Naive thymus-derived CD4-positive, alpha-beta T cell (primary cell): Measurements from ENCODE around the gene KIF20B. TPM values are rescaled to one million over a fixed set of nuclear protein-coding genes. Genes with fewer than 3 reads are reported as not detected.

Experiments used
- ATAC-seq: fragments of 150-1000 bp; cut with Tn5 transposase; 2 replicates; pipeline ENCODE4 v1.10.0; 2021; ENCODE audit warnings: mild to moderate bottlenecking, moderate library complexity
- CTCF ChIA-PET: fragments of 350-600 bp; sonication (Branson Sonifier 250); formaldehyde crosslinking; loops from one replicate; lab custom pipeline; 2021; ENCODE audit warnings: antibody characterized with exemption; lab: Charles Lee
- POLR2A ChIA-PET: fragments of 350-600 bp; sonication (Branson Sonifier 250); formaldehyde crosslinking; loops from one replicate; lab custom pipeline; 2021; ENCODE audit warnings: antibody characterized with exemption, inconsistent platforms; lab: Charles Lee
- DNase-seq, 9 donors: peaks; one replicate each; pipeline versions ENCODE4 v3.0.0 to v3.0.0-alpha.2; 2020 to 2022; ENCODE audit warnings: mixed read lengths in 1 of 9
- H3K27ac ChIP-seq: one replicate; pipeline ENCODE4 v1.7.0; 2013; ENCODE audit warnings: mild to moderate bottlenecking, low read depth, low read length, moderate library complexity
- H3K27me3 ChIP-seq, 2 donors: one replicate each; pipeline ENCODE4 v1.7.0; 2013; ENCODE audit warnings: low read length in 2 of 2, mild to moderate bottlenecking in 2 of 2, moderate library complexity in 2 of 2; ENCODE audit not compliant: control insufficient read depth in 2 of 2, insufficient read depth in 2 of 2
- H3K36me3 ChIP-seq, 3 experiments: 1 replicate in 2 of 3; 2 replicates in 1 of 3; pipeline ENCODE4 v1.7.0; 2013; ENCODE audit warnings: low read length in 3 of 3, mild to moderate bottlenecking in 3 of 3, moderate library complexity in 1 of 3; ENCODE audit not compliant: insufficient read depth in 3 of 3, control insufficient read depth in 2 of 3
- H3K4me1 ChIP-seq, 2 donors: one replicate each; pipeline ENCODE4 v1.7.0; 2013; ENCODE audit warnings: low read length in 2 of 2, mild to moderate bottlenecking in 2 of 2, moderate library complexity in 1 of 2; ENCODE audit not compliant: control insufficient read depth in 2 of 2, insufficient read depth in 2 of 2
- H3K4me3 ChIP-seq: 2 replicates; pipeline ENCODE4 v1.7.0; 2013; ENCODE audit warnings: mild to moderate bottlenecking, low read length
- H3K9me3 ChIP-seq, 3 experiments: 1 replicate in 2 of 3; 2 replicates in 1 of 3; pipeline ENCODE4 v1.7.0; 2013; ENCODE audit warnings: low read length in 3 of 3; ENCODE audit not compliant: control insufficient read depth in 2 of 3
- H3K27ac Mint-ChIP-seq, 9 donors: one replicate each; pipeline ENCODE4 v1.8.0; 2020 to 2022; ENCODE audit warnings: mixed read lengths in 9 of 9, mild to moderate bottlenecking in 8 of 9, moderate library complexity in 5 of 9, inconsistent platforms in 2 of 9
- H3K27me3 Mint-ChIP-seq, 5 donors: one replicate each; pipeline ENCODE4 v1.8.0; 2021 to 2022; ENCODE audit warnings: mixed read lengths in 5 of 5, mild to moderate bottlenecking in 1 of 5
- H3K36me3 Mint-ChIP-seq, 5 donors: one replicate each; pipeline ENCODE4 v1.8.0; 2020 to 2022; ENCODE audit warnings: mixed read lengths in 5 of 5, mild to moderate bottlenecking in 3 of 5, inconsistent platforms in 1 of 5
- H3K4me1 Mint-ChIP-seq, 7 donors: one replicate each; pipeline ENCODE4 v1.8.0; 2020 to 2022; ENCODE audit warnings: mixed read lengths in 7 of 7, mild to moderate bottlenecking in 3 of 7, inconsistent platforms in 1 of 7
- H3K4me3 Mint-ChIP-seq, 10 donors: one replicate each; pipeline ENCODE4 v1.8.0; 2020 to 2022; ENCODE audit warnings: mild to moderate bottlenecking in 10 of 10, mixed read lengths in 10 of 10, moderate library complexity in 6 of 10, inconsistent platforms in 2 of 10
- H3K9me3 Mint-ChIP-seq, 11 donors: one replicate each; pipeline ENCODE4 v1.8.0; 2020 to 2022; ENCODE audit warnings: mixed read lengths in 11 of 11, mild to moderate bottlenecking in 4 of 11, inconsistent platforms in 1 of 11, moderate library complexity in 1 of 11
- intact Hi-C, 2 donors: fragments of 100-400 bp; cut with micrococcal nuclease; formaldehyde crosslinking; loops; one replicate each; pipeline ENCODE4 v1.15.1; 2023
- polyA plus RNA-seq, 2 donors: library from polyadenylated mRNA; unstranded; fragments of 300-500 nt; fragmentation: Illumina TruSeq; gene quantifications; one replicate each; pipeline ENCODE4 v1.2.3, GENCODE V29; 2021
- total RNA-seq, 6 experiments: library from RNA in 5 of 6; stranded (reverse) in 5 of 6; gene quantifications; 1 replicate in 5 of 6; 2 replicates in 1 of 6; pipeline ENCODE4 v1.2.3 and lab custom pipeline; 2021 to 2026

The KIF20B gene
- total and polyA plus RNA-seq, 7 experiments from 2014 or later, result 14.5 to 49.0 (median 20.1) TPM

DNA sequence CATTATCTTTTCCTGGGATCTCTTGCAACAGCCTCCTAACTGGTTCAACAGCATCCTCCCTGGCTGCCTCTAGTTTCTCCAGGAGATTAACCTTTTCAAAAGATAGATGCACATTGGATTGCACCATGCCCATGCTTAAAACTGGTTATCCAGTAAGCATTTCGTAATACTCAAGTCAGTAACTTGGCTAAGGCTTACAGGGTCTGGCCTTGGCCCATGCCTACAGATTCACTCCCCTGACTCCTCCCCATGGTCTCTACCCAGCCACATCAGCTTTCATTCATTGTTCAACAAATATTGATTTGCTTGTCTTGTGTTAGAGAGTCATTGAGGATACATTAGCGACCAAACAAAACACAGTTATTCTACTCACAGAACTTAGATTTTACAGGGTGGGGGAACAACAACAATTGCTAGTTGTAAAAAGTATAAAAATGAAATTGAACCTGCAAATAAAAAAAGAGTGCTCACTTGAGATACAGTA lies 1.8 kb upstream of the KIF20B start:
- Histone ChIP-seq H3K4me3 (no peak overlapping the region), H3K27ac (no peak overlapping the region), H3K9me3 (no peaks in the 10 kb centered on the region), H3K4me1 (peaks cover 8 to 11% of the 10 kb centered on the region in 2 donors), H3K36me3 (no peaks in the 10 kb centered on the region), H3K27me3 (no peaks in the 10 kb centered on the region)
- peaks cover 0 to 6% (median 0%) of the 10 kb centered on the region in 5 donors for H3K36me3 Mint-ChIP-seq
- peaks cover 0 to 2% (median 0%) of the 10 kb centered on the region in 11 donors for H3K9me3 Mint-ChIP-seq
- intact Hi-C loops, result loop anchor here (2.0 to 10.0 kb wide), 14 partner anchors 39 to 1882 kb away; partner anchors contain the start of genes ATAD1 (in 2 of the 2), FAS (in 1 of the 2), HECTD2 (in 1 of the 2) and HTR7 (in 1 of the 2)
- H3K4me1 Mint-ChIP-seq, result peaks cover 16 to 38% (median 31%) of the 10 kb centered on the region in 7 donors
- ATAC-seq, result no peak
- H3K4me3 Mint-ChIP-seq, result peak overlapping the region; percentile 13 to 99 (median 60)
- ChIA-PET CTCF (no interaction called here), POLR2A (no interaction called here)
- H3K27me3 Mint-ChIP-seq, result no peaks in the 10 kb centered on the region
- peak overlapping the region in 1 of 9 donors; percentile 51 for H3K27ac Mint-ChIP-seq
- no peak for DNase-seq

DNA sequence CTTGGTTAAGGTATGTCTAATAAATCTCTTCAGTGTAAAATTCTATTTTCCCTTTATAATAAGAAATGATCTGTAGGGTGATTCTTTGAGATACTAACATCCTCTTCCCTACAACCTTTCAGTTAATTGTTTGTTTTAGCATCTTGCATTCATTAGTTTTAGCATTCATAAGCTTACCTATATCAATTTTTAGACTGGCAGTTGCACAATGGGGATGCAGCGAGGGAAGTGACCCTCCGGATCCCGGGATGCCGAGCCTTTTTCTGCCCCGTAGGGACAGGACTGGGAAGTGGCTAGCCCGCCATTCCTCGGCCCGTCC lies 508 bp upstream of the KIF20B start:
- no peak for DNase-seq
- H3K4me1 ChIP-seq, result peaks cover 8 to 11% of the 10 kb centered on the region in 2 donors
- peak overlapping the region; percentile 92 for H3K4me3 ChIP-seq
- Mint-ChIP-seq H3K36me3 (peaks cover 0 to 14% (median 0%) of the 10 kb centered on the region in 5 donors), H3K27ac (peak overlapping the region; percentile 93 to 99 (median 97)), H3K4me1 (peaks cover 16 to 45% (median 36%) of the 10 kb centered on the region in 7 donors), H3K4me3 (peak overlapping the region; percentile 94 to 100 (median 98)), H3K9me3 (peaks cover 0 to 2% (median 0%) of the 10 kb centered on the region in 11 donors), H3K27me3 (no peaks in the 10 kb centered on the region)
- intact Hi-C loops, result loop anchor here (1.0 to 10.0 kb wide), 26 partner anchors 38 to 1884 kb away; partner anchors contain the start of genes ATAD1 (in 2 of the 2), IFIT5 (in 2 of the 2), RPP30 (in 2 of the 2) and FAS (in 1 of the 2)
- no peak for ATAC-seq
- CTCF ChIA-PET, result interaction anchor here (0.6 kb wide), 1 partner anchor 1164 kb away, joined by 3 read pairs; no protein-coding TSS in a partner anchor
- H3K9me3 ChIP-seq, result no peaks in the 10 kb centered on the region
- H3K36me3 ChIP-seq, result no peaks in the 10 kb centered on the region
- H3K27me3 ChIP-seq, result no peaks in the 10 kb centered on the region
- H3K27ac ChIP-seq, result peak overlapping the region; percentile 76
- POLR2A ChIA-PET, result interaction anchor here (0.6 to 1.7 kb wide), 10 partner anchors 11 to 878 kb away, joined by 3 to 13 read pairs (median 4); partner anchors contain the start of genes FAS, IFIT5 and LIPA

GRCh38 chr10:89702121-89702480 lies 711 bp downstream of the KIF20B start:
- Histone ChIP-seq H3K27ac (peak overlapping the region; percentile 76), H3K27me3 (no peaks in the 10 kb centered on the region), H3K36me3 (no peaks in the 10 kb centered on the region), H3K4me1 (peaks cover 8 to 11% of the 10 kb centered on the region in 2 donors), H3K4me3 (peak overlapping the region; percentile 92), H3K9me3 (no peaks in the 10 kb centered on the region)
- peak in 1 of 9 donors; percentile 23 for DNase-seq
- Mint-ChIP-seq H3K36me3 (peaks cover 0 to 20% (median 0%) of the 10 kb centered on the region in 5 donors), H3K4me1 (peaks cover 25 to 54% (median 44%) of the 10 kb centered on the region in 7 donors), H3K9me3 (peaks cover 0 to 2% (median 0%) of the 10 kb centered on the region in 11 donors), H3K27ac (peak overlapping the region; percentile 93 to 99 (median 97)), H3K4me3 (peak overlapping the region; percentile 94 to 100 (median 98)), H3K27me3 (no peaks in the 10 kb centered on the region)
- intact Hi-C loops, result loop anchor here (5.0 to 10.0 kb wide), 9 partner anchors 620 to 1885 kb away; partner anchors contain the start of genes ATAD1 (in 1 of the 2), FAS (in 1 of the 2), HECTD2 (in 1 of the 2) and HTR7 (in 1 of the 2)
- no peak for ATAC-seq
- ChIA-PET POLR2A (interaction anchor here (1.5 to 1.7 kb wide), 3 partner anchors 9 to 32 kb away, joined by 3 to 6 read pairs (median 3); no protein-coding TSS in a partner anchor), CTCF (interaction anchor here (0.9 kb wide), 1 partner anchor 12 kb away, joined by 4 read pairs; no protein-coding TSS in a partner anchor)

DNA sequence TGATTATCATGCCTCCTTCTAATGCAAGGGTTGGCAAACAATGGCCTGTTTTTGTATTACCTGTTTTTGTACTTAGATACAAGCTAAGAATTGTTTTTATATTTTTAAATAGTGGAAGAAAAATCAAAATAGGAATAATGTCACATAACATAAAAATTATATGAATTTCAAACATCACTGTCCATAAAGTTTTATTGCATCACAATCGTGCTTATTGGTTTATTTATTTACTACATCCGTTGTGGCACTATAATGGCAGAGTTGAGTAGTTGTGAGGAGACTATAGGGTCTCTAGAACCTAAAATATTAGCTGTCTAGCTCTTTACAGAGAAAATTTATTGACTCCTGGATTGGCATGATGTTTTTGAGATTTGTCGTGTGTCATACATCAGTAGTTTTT lies 4.1 kb downstream of the KIF20B start:
- Mint-ChIP-seq H3K27me3 (no peaks in the 10 kb centered on the region), H3K36me3 (peaks cover 0 to 26% (median 0%) of the 10 kb centered on the region in 5 donors), H3K9me3 (peaks cover 0 to 2% (median 0%) of the 10 kb centered on the region in 11 donors), H3K27ac (peak overlapping the region in 1 of 9 donors; percentile 38), H3K4me3 (peak overlapping the region in 1 of 10 donors; percentile 63), H3K4me1 (peaks cover 17 to 56% (median 38%) of the 10 kb centered on the region in 7 donors)
- Histone ChIP-seq H3K9me3 (no peaks in the 10 kb centered on the region), H3K27me3 (no peaks in the 10 kb centered on the region), H3K4me1 (peaks cover 8 to 11% of the 10 kb centered on the region in 2 donors), H3K27ac (no peak overlapping the region), H3K36me3 (no peaks in the 10 kb centered on the region), H3K4me3 (no peak overlapping the region)
- ChIA-PET CTCF (no interaction called here), POLR2A (interaction anchor here (0.6 kb wide), 1 partner anchor 296 kb away, joined by 3 read pairs; no protein-coding TSS in a partner anchor)
- DNase-seq (no peak), ATAC-seq (no peak)
- intact Hi-C loops, result loop anchor here in 1 of 2 donors (10.0 kb wide), 2 partner anchors 1321 to 1329 kb away; no protein-coding TSS in a partner anchor

DNA sequence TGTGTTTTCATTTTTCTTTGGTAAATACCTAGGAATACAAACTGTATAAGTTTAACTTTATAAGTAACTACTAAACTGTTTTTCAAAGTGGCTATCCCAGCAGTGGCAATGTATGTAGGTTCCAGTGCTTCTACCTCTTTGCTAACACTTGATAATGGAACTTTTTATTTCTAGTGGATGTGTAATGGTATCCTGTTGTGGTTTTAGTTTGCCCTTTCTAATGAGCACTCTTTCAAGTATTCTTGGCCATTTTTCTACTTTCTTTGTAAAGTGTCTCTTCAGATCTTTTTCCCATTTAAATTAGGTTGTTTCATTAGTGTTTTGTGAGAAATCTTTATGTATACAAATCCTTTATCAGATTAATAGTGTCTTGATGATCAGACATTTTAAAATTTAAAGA lies 4.6 kb downstream of the KIF20B start:
- intact Hi-C loops, result loop anchor here in 1 of 2 donors (10.0 kb wide), 2 partner anchors 1321 to 1329 kb away; no protein-coding TSS in a partner anchor
- H3K9me3 Mint-ChIP-seq, result peaks cover 0 to 2% (median 0%) of the 10 kb centered on the region in 11 donors
- no peak for DNase-seq
- peak overlapping the region in 1 of 9 donors; percentile 66 for H3K27ac Mint-ChIP-seq
- Histone ChIP-seq H3K27ac (no peak overlapping the region), H3K4me3 (no peak overlapping the region), H3K36me3 (no peaks in the 10 kb centered on the region), H3K27me3 (no peaks in the 10 kb centered on the region), H3K9me3 (no peaks in the 10 kb centered on the region), H3K4me1 (peaks cover 8 to 11% of the 10 kb centered on the region in 2 donors)
- POLR2A ChIA-PET, result no interaction called here
- peaks cover 0 to 28% (median 5%) of the 10 kb centered on the region in 5 donors for H3K36me3 Mint-ChIP-seq
- H3K27me3 Mint-ChIP-seq, result no peaks in the 10 kb centered on the region
- no peak for ATAC-seq
- CTCF ChIA-PET, result no interaction called here
- H3K4me1 Mint-ChIP-seq, result peaks cover 11 to 55% (median 33%) of the 10 kb centered on the region in 7 donors
- peak overlapping the region in 1 of 10 donors; percentile 55 for H3K4me3 Mint-ChIP-seq

DNA sequence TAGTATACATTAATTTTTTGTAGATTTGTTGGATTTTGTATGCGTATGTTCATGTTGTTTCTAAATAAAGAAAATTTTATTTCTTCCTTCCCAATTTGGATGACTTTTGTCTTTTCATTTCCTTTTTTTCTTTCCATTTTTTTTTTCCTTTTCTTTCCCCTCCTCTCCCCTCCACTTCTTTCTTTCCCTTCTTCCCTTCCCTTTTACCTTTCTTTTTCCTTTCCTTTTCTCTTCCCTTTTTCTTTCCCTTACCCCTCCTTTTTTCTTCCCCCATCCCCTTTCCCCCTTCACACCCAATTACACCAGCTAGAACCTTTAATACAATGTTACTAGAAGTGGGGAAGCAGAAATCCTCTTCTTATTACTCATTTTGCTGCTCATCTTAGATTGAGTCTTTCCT lies 6.0 kb downstream of the KIF20B start:
- CTCF ChIA-PET, result no interaction called here
- Mint-ChIP-seq H3K27me3 (no peaks in the 10 kb centered on the region), H3K36me3 (peaks cover 3 to 30% (median 10%) of the 10 kb centered on the region in 5 donors), H3K27ac (peak overlapping the region in 1 of 9 donors; percentile 46), H3K9me3 (no peaks in the 10 kb centered on the region), H3K4me3 (peak overlapping the region in 1 of 10 donors; percentile 2), H3K4me1 (peaks cover 10 to 54% (median 21%) of the 10 kb centered on the region in 7 donors)
- intact Hi-C loops, result loop anchor here in 1 of 2 donors (10.0 kb wide), 2 partner anchors 1323 to 1327 kb away; no protein-coding TSS in a partner anchor
- DNase-seq, result no peak
- H3K36me3 ChIP-seq, result peaks cover 0 to 3% (median 0%) of the 10 kb centered on the region in 3 experiments
- H3K9me3 ChIP-seq, result no peaks in the 10 kb centered on the region
- no peak overlapping the region for H3K27ac ChIP-seq
- H3K4me1 ChIP-seq, result peaks cover 2 to 6% of the 10 kb centered on the region in 2 donors
- POLR2A ChIA-PET, result no interaction called here
- no peak for ATAC-seq
- no peaks in the 10 kb centered on the region for H3K27me3 ChIP-seq
- H3K4me3 ChIP-seq, result no peak overlapping the region
